ENCODE measurements around the gene PHLDA1. TPM values are rescaled to one million over a fixed set of nuclear protein-coding genes. Genes with fewer than 3 reads are reported as not detected.

The PHLDA1 gene
- total RNA-seq, 2 donors from 2014 or later, result 5.7 to 10.4 TPM

- no peak for TF ChIP-seq CTCF (IDR thresholded peaks at IDR 0.05)
These were observed 33.9 kb downstream of the PHLDA1 start for GRCh38 chr12:75997658-75998057.

GRCh38 chr12:75996861-75997447 is 34.6 kb downstream of the PHLDA1 start:
- no peak overlapping the region for H3K4me3 ChIP-seq
- no peaks in the 10 kb centered on the region for H3K4me1 ChIP-seq
- no peak for TF ChIP-seq CTCF (IDR thresholded peaks at IDR 0.05)
- no peaks in the 10 kb centered on the region for H3K27me3 ChIP-seq
- intact Hi-C loops (cut with DNase I), result no loop called here
- no peaks in the 10 kb centered on the region for H3K36me3 ChIP-seq
- H3K27ac ChIP-seq, result no peak overlapping the region
- no peak for DNase-seq
- H3K9ac ChIP-seq (ENCODE audit: low read depth in 2 of 2, low read length in 2 of 2), result no peak overlapping the region
- no peaks in the 10 kb centered on the region for H3K9me3 ChIP-seq

More at GRCh38 chr12:75997658-75998057, 33.9 kb downstream of the PHLDA1 start:
- Histone ChIP-seq H3K4me3 (no peak overlapping the region), H3K27ac (no peak overlapping the region), H3K36me3 (no peaks in the 10 kb centered on the region), H3K9ac (ENCODE audit: low read depth in 2 of 2, low read length in 2 of 2) (no peak overlapping the region), H3K9me3 (no peaks in the 10 kb centered on the region), H3K27me3 (no peaks in the 10 kb centered on the region), H3K4me1 (no peaks in the 10 kb centered on the region)
- intact Hi-C loops (cut with DNase I), result no loop called here
- no peak for DNase-seq

- Histone ChIP-seq H3K9ac (ENCODE audit: low read depth in 2 of 2, low read length in 2 of 2) (no peak overlapping the region), H3K9me3 (no peaks in the 10 kb centered on the region), H3K27ac (no peak overlapping the region), H3K36me3 (no peaks in the 10 kb centered on the region), H3K27me3 (no peaks in the 10 kb centered on the region), H3K4me1 (no peaks in the 10 kb centered on the region), H3K4me3 (no peak overlapping the region)
- TF ChIP-seq CTCF (IDR thresholded peaks at IDR 0.05), result no peak
- intact Hi-C loops (cut with DNase I), result no loop called here
- no peak for DNase-seq
These were observed 35.9 kb downstream of the PHLDA1 start for GRCh38 chr12:75995691-75996090.

- Histone ChIP-seq H3K27ac (no peak overlapping the region), H3K9me3 (no peaks in the 10 kb centered on the region), H3K4me3 (no peak overlapping the region), H3K36me3 (no peaks in the 10 kb centered on the region), H3K9ac (ENCODE audit: low read depth in 2 of 2, low read length in 2 of 2) (no peak overlapping the region), H3K27me3 (no peaks in the 10 kb centered on the region), H3K4me1 (no peaks in the 10 kb centered on the region)
- TF ChIP-seq CTCF (IDR thresholded peaks at IDR 0.05), result no peak
- no peak for DNase-seq
- intact Hi-C loops (cut with DNase I), result no loop called here
These were observed 37.4 kb downstream of the PHLDA1 start for GRCh38 chr12:75994069-75994740.

- no peak for TF ChIP-seq CTCF (IDR thresholded peaks at IDR 0.05)
- Histone ChIP-seq H3K4me3 (no peak overlapping the region), H3K4me1 (no peaks in the 10 kb centered on the region), H3K27ac (no peak overlapping the region), H3K27me3 (no peaks in the 10 kb centered on the region), H3K36me3 (no peaks in the 10 kb centered on the region), H3K9me3 (no peaks in the 10 kb centered on the region), H3K9ac (ENCODE audit: low read depth in 2 of 2, low read length in 2 of 2) (no peak overlapping the region)
- intact Hi-C loops (cut with DNase I), result no loop called here
- no peak for DNase-seq
These were observed 39.8 kb downstream of the PHLDA1 start for GRCh38 chr12:75991753-75992152.

Data from colonic mucosa (tissue), 4 donors.